Astrocyte of the hippocampus (primary cell): ENCODE results near the gene CRIP1.
A peak's percentile ranks its signal among the peaks of the same experiment; 100 is the strongest.

Experiments used
- DNase-seq: peaks from one replicate; pipeline ENCODE4 v3.0.0; 2011; ENCODE audit warnings: low read depth, low spot score

CRIP1 gene

GRCh38 chr14:105503935-105504692 is 17.4 kb downstream of the CRIP1 start:
- no peak for DNase-seq

- DNase-seq, result no peak
These were observed 18.4 kb downstream of the CRIP1 start for GRCh38 chr14:105505101-105505500.

GRCh38 chr14:105507247-105507646 is 20.6 kb downstream of the CRIP1 start:
- DNase-seq, result no peak

- DNase-seq, result no peak
These were observed 21.4 kb downstream of the CRIP1 start for GRCh38 chr14:105508069-105508468.

GRCh38 chr14:105508601-105509000 is 21.9 kb downstream of the CRIP1 start:
- DNase-seq, result no peak

GRCh38 chr14:105517096-105517495 is 30.4 kb downstream of the CRIP1 start:
- no peak for DNase-seq

- DNase-seq, result no peak
These were observed 33.4 kb downstream of the CRIP1 start for GRCh38 chr14:105519946-105520698.

- no peak for DNase-seq
These were observed 38.6 kb downstream of the CRIP1 start for GRCh38 chr14:105525326-105525725.

GRCh38 chr14:105525861-105526775 is 39.4 kb downstream of the CRIP1 start, which contains the start of gene TMEM121:
TMEM121 (plus strand) TSS chr14:105526583; CDS start chr14:105528835, 2,252 bp downstream.
- peak; percentile 44 for DNase-seq

GRCh38 chr14:105526776-105527380 is 40.2 kb downstream of the CRIP1 start:
- no peak for DNase-seq

- DNase-seq, result no peak
These were observed 40.7 kb downstream of the CRIP1 start for GRCh38 chr14:105527381-105527825.

- DNase-seq, result peak; percentile 91
These were observed 41.3 kb downstream of the CRIP1 start for GRCh38 chr14:105527826-105528585.

GRCh38 chr14:105528586-105529318 is 42.1 kb downstream of the CRIP1 start:
- DNase-seq, result no peak

GRCh38 chr14:105529319-105529568 is 42.6 kb downstream of the CRIP1 start:
- DNase-seq, result no peak

GRCh38 chr14:105529569-105530284 is 43.0 kb downstream of the CRIP1 start:
- DNase-seq, result no peak

GRCh38 chr14:105530285-105531087 is 43.8 kb downstream of the CRIP1 start:
- no peak for DNase-seq

GRCh38 chr14:105531088-105531893 is 44.6 kb downstream of the CRIP1 start:
- DNase-seq, result no peak
